GM21825 (cell line): ENCODE data around the gene ZFP82.

Source experiments
- ATAC-seq: cut with Tn5 transposase; IDR thresholded peaks from one replicate; pipeline ENCODE4 v1.9.1; 2021; ENCODE audit warnings: mild to moderate bottlenecking, moderate library complexity; ENCODE audit not compliant: unreplicated experiment

Gene ZFP82

GRCh38 chr19:36373638-36374156 is 44.7 kb downstream of the ZFP82 start:
- no peak for ATAC-seq

GRCh38 chr19:36371886-36372285 is 46.6 kb downstream of the ZFP82 start:
- no peak for ATAC-seq

GRCh38 chr19:36363845-36364244 is 54.6 kb downstream of the ZFP82 start:
- no peak for ATAC-seq
